Astrocyte (in vitro differentiated cells and primary cell): ENCODE results near the gene TRAK2.

Experiments used
- EZH2 ChIP-seq: IDR thresholded peaks from 2 replicates; pipeline ENCODE4 v1.6.1; 2012; ENCODE audit warnings: mild to moderate bottlenecking, low read length, inconsistent platforms; ENCODE audit not compliant: insufficient read depth
- TF ChIP-seq, protein P1 (sequence below): IDR thresholded peaks from 2 replicates; pipeline ENCODE4 v1.5.1; 2011; ENCODE audit warnings: low read depth, mild to moderate bottlenecking, inconsistent platforms, low read length, moderate library complexity; ENCODE audit not compliant: insufficient read depth

DNA sequence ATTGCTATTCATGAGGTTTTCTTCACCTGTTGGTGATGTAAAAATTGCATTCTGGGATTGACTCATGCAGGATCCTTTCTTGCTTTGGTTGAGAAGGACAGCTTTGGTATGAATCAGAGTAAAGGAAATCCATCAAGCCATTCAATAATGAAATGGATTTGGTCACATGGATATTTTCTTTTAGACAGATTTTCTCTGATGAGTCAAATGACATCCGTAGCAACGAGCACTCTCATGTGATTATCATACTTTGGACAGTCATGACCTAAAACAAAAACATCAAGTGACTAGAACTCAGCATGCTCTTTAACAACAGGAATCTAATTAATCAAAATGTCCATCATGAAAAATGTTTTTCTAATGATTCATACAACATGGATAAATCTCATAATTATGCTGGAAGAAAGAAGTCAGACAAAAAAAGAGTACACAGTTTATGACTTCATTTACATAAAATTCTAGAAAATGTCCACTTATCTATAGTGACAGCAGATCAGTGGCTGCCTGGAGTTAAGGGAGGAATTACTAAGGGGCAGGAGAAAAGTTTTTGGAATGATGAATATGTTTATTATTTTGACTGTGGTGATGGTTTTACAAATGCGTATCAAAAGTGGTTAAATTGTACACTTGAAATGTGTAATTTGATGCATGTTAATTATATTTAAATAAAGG lies 30.7 kb downstream of the TRAK2 start:
- TF ChIP-seq EZH2: no peak
- TF ChIP-seq, protein P1, sequence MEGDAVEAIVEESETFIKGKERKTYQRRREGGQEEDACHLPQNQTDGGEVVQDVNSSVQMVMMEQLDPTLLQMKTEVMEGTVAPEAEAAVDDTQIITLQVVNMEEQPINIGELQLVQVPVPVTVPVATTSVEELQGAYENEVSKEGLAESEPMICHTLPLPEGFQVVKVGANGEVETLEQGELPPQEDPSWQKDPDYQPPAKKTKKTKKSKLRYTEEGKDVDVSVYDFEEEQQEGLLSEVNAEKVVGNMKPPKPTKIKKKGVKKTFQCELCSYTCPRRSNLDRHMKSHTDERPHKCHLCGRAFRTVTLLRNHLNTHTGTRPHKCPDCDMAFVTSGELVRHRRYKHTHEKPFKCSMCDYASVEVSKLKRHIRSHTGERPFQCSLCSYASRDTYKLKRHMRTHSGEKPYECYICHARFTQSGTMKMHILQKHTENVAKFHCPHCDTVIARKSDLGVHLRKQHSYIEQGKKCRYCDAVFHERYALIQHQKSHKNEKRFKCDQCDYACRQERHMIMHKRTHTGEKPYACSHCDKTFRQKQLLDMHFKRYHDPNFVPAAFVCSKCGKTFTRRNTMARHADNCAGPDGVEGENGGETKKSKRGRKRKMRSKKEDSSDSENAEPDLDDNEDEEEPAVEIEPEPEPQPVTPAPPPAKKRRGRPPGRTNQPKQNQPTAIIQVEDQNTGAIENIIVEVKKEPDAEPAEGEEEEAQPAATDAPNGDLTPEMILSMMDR: no peak
